ENCODE data around the gene ENPP6. TPM values are rescaled to one million over a fixed set of nuclear protein-coding genes. Genes with fewer than 3 reads are reported as not detected.

The ENPP6 gene
- polyA plus RNA-seq, 4 donors = 0.27 to 4.7 (median 0.34) TPM; not detected in 1

DNA sequence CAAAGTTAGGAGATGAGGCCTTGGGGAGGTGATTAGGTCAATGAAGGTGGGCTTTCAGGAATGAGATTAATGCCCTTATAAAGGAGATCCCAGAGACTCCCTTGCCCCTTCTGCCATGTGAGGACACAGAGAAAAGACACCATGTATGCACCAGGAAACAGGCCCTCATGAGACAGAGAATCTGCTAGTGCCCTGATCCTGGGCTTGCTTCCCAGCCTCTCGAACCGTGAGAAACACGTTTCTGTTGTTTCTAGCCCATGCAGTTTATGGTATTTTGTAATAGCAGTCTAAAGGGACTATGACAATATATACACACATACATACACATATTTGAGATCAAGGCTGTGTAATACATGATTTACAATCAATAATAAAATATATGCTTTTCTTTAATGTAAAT is 41.4 kb upstream of the ENPP6 start:
- H3K27ac ChIP-seq (ENCODE audit: low read depth in 1 of 3, low read length in 2 of 3) = no peak overlapping the region
- H3K4me3 ChIP-seq (ENCODE audit: low read depth in 1 of 3, low read length in 3 of 3) = no peak overlapping the region
- no peak for DNase-seq
- no peak for FAIRE-seq
- no peaks in the 10 kb centered on the region for H3K36me3 ChIP-seq (ENCODE audit: control insufficient read depth in 3 of 3, insufficient read depth in 2 of 3, low read depth in 1 of 3, low read length in 3 of 3)
- H3K4me1 ChIP-seq (ENCODE audit: control insufficient read depth in 3 of 3, insufficient read depth in 2 of 3, low read depth in 1 of 3, low read length in 2 of 3) = no peaks in the 10 kb centered on the region
- no peaks in the 10 kb centered on the region for H3K9me3 ChIP-seq (ENCODE audit: control insufficient read depth in 2 of 2, insufficient read depth in 1 of 2, low read depth in 1 of 2, low read length in 1 of 2)
- no peaks in the 10 kb centered on the region for H3K27me3 ChIP-seq (ENCODE audit: control insufficient read depth in 3 of 3, insufficient read depth in 3 of 3, low read length in 3 of 3)
- 82 to 93% (median 90%) methylated on average over 3 of the region's 3 CpGs for WGBS, 3 donors

DNA sequence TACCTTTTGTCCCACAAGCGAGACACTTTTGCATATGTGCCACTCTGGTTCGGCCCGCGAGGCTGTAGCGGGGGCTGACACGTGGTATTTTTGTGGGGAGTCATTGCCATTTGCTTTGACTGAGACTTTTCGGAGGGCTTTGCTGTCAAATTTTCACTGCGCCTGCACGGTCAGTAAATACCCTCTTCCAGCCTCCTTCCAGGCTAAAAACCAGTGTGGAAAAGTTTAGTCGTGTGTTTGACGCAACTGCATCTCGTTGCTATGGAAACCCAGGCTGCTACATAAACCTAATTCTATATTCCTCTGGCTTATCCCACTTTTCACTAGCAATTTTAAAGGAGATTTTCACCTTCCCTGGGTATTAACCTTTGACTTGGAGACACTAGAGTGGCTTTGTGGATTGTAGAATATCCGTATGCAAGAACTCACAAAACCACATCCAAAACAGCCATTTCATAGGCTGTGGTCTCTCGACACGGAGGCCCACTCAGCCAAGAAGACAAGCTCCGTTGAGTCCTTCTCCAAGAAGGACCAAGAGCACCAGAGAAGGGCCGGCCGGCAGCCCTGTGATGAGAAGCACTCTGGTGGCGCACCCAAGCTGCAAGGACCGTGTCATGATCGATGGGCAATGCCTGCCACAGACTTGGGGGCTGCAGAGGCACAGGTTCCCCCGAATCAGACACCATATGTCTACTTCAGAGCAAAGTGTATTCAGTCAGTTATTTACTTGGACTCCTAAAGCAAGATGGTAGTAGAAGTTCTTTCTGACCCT is 38.4 kb upstream of the ENPP6 start:
- H3K27ac ChIP-seq (ENCODE audit: low read depth in 1 of 3, low read length in 2 of 3) = no peak overlapping the region
- H3K9me3 ChIP-seq (ENCODE audit: control insufficient read depth in 2 of 2, insufficient read depth in 1 of 2, low read depth in 1 of 2, low read length in 1 of 2) = peaks cover 0 to 3% of the 10 kb centered on the region in 2 donors
- H3K4me1 ChIP-seq (ENCODE audit: control insufficient read depth in 3 of 3, insufficient read depth in 2 of 3, low read depth in 1 of 3, low read length in 2 of 3) = no peaks in the 10 kb centered on the region
- WGBS, 3 donors = 90 to 94% (median 91%) methylated on average over 22 of the region's 22 CpGs
- H3K27me3 ChIP-seq (ENCODE audit: control insufficient read depth in 3 of 3, insufficient read depth in 3 of 3, low read length in 3 of 3) = no peaks in the 10 kb centered on the region
- DNase-seq = no peak
- FAIRE-seq = no peak
- H3K36me3 ChIP-seq (ENCODE audit: control insufficient read depth in 3 of 3, insufficient read depth in 2 of 3, low read depth in 1 of 3, low read length in 3 of 3) = no peaks in the 10 kb centered on the region
- no peak overlapping the region for H3K4me3 ChIP-seq (ENCODE audit: low read depth in 1 of 3, low read length in 3 of 3)

DNA sequence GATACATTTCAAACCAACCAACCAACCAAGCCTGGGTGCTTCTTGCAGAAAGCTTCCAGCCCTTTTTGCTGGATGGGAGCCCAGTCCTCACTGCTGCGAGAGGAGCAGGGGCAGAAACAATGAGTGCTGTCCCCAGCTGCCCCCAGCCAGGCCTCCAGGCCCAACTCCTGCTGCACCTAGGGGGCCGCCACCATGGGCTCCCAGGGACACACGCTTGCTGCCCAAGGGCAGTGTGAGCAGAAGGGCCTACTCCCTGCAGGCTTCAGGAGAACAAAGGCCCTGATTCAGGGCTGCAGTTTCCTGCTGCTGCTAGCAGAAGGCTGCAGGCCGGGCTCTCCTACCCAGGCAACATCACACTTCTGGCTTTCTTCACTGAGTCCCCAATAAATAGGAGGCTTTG is 37.7 kb upstream of the ENPP6 start:
- Histone ChIP-seq H3K4me3 (ENCODE audit: low read depth in 1 of 3, low read length in 3 of 3) (no peak overlapping the region), H3K36me3 (ENCODE audit: control insufficient read depth in 3 of 3, insufficient read depth in 2 of 3, low read depth in 1 of 3, low read length in 3 of 3) (no peaks in the 10 kb centered on the region), H3K27me3 (ENCODE audit: control insufficient read depth in 3 of 3, insufficient read depth in 3 of 3, low read length in 3 of 3) (no peaks in the 10 kb centered on the region), H3K4me1 (ENCODE audit: control insufficient read depth in 3 of 3, insufficient read depth in 2 of 3, low read depth in 1 of 3, low read length in 2 of 3) (no peaks in the 10 kb centered on the region), H3K27ac (ENCODE audit: low read depth in 1 of 3, low read length in 2 of 3) (no peak overlapping the region), H3K9me3 (ENCODE audit: control insufficient read depth in 2 of 2, insufficient read depth in 1 of 2, low read depth in 1 of 2, low read length in 1 of 2) (peaks cover 0 to 3% of the 10 kb centered on the region in 2 donors)
- FAIRE-seq (no peak), DNase-seq (no peak)
- 72 to 73% (median 73%) methylated on average over 4 of the region's 4 CpGs for WGBS, 3 donors

DNA sequence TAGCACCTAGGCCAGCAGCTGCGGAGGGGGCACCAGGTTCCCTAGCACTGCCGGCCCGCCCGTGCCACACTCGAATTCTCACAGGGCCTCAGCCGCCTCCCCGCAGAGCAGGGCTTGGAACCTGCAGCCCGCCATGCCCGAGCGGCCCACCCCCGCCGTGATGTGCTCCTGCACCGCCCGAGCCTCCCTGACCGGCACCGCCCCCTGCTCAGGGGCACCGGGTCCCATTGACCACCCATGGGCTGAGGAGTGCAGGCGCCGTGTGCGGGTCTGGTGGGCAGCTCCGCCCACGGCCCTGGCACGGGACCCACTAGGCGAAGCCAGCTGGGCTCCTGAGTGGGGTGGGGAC is 35.4 kb upstream of the ENPP6 start:
- DNase-seq (no peak), FAIRE-seq (no peak)
- peaks cover 0 to 3% of the 10 kb centered on the region in 2 donors for H3K9me3 ChIP-seq (ENCODE audit: control insufficient read depth in 2 of 2, insufficient read depth in 1 of 2, low read depth in 1 of 2, low read length in 1 of 2)
- no peak overlapping the region for H3K27ac ChIP-seq (ENCODE audit: low read depth in 1 of 3, low read length in 2 of 3)
- H3K4me1 ChIP-seq (ENCODE audit: control insufficient read depth in 3 of 3, insufficient read depth in 2 of 3, low read depth in 1 of 3, low read length in 2 of 3) = no peaks in the 10 kb centered on the region
- no peaks in the 10 kb centered on the region for H3K36me3 ChIP-seq (ENCODE audit: control insufficient read depth in 3 of 3, insufficient read depth in 2 of 3, low read depth in 1 of 3, low read length in 3 of 3)
- 93 to 98% (median 98%) methylated on average over 23 to 24 of the region's 24 CpGs for WGBS, 3 donors
- H3K4me3 ChIP-seq (ENCODE audit: low read depth in 1 of 3, low read length in 3 of 3) = no peak overlapping the region
- H3K27me3 ChIP-seq (ENCODE audit: control insufficient read depth in 3 of 3, insufficient read depth in 3 of 3, low read length in 3 of 3) = peaks cover 0 to 2% (median 0%) of the 10 kb centered on the region in 3 donors

DNA sequence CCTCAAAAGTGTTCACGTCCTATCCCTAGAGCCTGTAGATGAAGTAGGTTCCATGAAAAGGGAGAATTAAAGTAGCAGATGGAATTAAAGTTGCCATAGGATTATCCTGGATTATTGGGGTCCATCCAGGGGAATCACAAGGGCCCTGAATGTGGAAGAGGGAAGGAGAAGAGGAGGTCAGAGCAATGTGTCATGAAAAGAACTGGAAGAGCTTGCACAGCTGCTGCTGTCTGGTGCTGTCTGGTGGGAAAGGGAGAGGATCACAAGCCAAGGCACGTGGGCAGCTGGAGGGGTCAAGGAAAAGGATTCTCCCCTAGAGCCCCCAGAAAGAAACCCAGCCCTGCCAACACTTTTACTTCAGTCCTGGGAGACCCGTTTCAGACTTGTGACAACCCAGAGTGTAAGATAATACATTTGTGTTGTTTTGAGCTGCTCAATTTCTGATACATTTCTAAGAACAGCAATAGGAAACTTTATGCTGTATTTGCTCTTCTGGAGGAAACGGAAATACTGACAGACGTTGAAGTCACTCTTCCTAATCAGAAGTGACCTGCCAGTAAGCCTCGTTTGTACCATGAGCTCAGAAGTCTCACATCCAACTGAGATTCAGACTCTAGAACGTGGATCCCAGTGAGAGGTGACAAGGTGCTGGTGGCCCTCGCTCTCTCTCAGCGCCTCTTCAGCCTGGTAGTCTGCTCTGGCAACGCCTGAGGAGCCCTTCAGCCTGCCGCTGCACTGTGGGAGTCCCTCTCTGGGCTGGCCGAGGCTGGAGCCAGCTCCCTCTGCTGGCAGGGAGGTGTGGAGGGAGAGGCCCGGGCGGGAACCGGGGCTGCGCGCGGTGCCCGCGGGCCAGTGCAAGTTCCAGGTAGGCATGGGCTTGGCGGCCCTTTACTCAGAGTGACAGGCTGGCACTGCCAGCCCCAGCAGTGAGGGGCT is 34.7 kb upstream of the ENPP6 start:
- H3K27me3 ChIP-seq (ENCODE audit: control insufficient read depth in 3 of 3, insufficient read depth in 3 of 3, low read length in 3 of 3) = peaks cover 0 to 2% (median 0%) of the 10 kb centered on the region in 3 donors
- peaks cover 0 to 3% of the 10 kb centered on the region in 2 donors for H3K9me3 ChIP-seq (ENCODE audit: control insufficient read depth in 2 of 2, insufficient read depth in 1 of 2, low read depth in 1 of 2, low read length in 1 of 2)
- no peaks in the 10 kb centered on the region for H3K36me3 ChIP-seq (ENCODE audit: control insufficient read depth in 3 of 3, insufficient read depth in 2 of 3, low read depth in 1 of 3, low read length in 3 of 3)
- H3K4me3 ChIP-seq (ENCODE audit: low read depth in 1 of 3, low read length in 3 of 3) = no peak overlapping the region
- H3K4me1 ChIP-seq (ENCODE audit: control insufficient read depth in 3 of 3, insufficient read depth in 2 of 3, low read depth in 1 of 3, low read length in 2 of 3) = no peaks in the 10 kb centered on the region
- H3K27ac ChIP-seq (ENCODE audit: low read depth in 1 of 3, low read length in 2 of 3) = no peak overlapping the region
- FAIRE-seq (no peak), DNase-seq (no peak)
- WGBS, 3 donors = 85 to 88% (median 87%) methylated on average over 21 of the region's 21 CpGs

DNA sequence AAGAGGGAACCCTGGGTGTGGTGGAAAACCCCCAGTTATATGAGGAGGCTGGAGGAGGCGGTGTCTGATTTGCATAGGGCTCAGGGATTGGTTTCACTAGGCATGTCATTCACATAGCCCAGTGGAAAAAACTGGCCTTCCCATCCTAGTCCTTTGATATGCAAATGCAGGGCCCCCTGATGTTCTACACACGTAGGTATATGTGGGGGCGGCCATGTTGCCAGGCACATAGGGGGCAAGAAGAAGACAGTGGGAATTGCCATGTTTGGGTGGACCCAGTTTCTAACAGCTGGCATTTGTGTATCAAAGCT is 34.0 kb upstream of the ENPP6 start:
- H3K4me1 ChIP-seq (ENCODE audit: control insufficient read depth in 3 of 3, insufficient read depth in 2 of 3, low read depth in 1 of 3, low read length in 2 of 3) = no peaks in the 10 kb centered on the region
- no peaks in the 10 kb centered on the region for H3K36me3 ChIP-seq (ENCODE audit: control insufficient read depth in 3 of 3, insufficient read depth in 2 of 3, low read depth in 1 of 3, low read length in 3 of 3)
- H3K9me3 ChIP-seq (ENCODE audit: control insufficient read depth in 2 of 2, insufficient read depth in 1 of 2, low read depth in 1 of 2, low read length in 1 of 2) = peaks cover 0 to 3% of the 10 kb centered on the region in 2 donors
- H3K4me3 ChIP-seq (ENCODE audit: low read depth in 1 of 3, low read length in 3 of 3) = no peak overlapping the region
- H3K27ac ChIP-seq (ENCODE audit: low read depth in 1 of 3, low read length in 2 of 3) = no peak overlapping the region
- WGBS, 3 donors = 74 to 77% (median 77%) methylated on average over 3 of the region's 3 CpGs
- no peak for FAIRE-seq
- no peak for DNase-seq
- H3K27me3 ChIP-seq (ENCODE audit: control insufficient read depth in 3 of 3, insufficient read depth in 3 of 3, low read length in 3 of 3) = peaks cover 0 to 2% (median 0%) of the 10 kb centered on the region in 3 donors

DNA sequence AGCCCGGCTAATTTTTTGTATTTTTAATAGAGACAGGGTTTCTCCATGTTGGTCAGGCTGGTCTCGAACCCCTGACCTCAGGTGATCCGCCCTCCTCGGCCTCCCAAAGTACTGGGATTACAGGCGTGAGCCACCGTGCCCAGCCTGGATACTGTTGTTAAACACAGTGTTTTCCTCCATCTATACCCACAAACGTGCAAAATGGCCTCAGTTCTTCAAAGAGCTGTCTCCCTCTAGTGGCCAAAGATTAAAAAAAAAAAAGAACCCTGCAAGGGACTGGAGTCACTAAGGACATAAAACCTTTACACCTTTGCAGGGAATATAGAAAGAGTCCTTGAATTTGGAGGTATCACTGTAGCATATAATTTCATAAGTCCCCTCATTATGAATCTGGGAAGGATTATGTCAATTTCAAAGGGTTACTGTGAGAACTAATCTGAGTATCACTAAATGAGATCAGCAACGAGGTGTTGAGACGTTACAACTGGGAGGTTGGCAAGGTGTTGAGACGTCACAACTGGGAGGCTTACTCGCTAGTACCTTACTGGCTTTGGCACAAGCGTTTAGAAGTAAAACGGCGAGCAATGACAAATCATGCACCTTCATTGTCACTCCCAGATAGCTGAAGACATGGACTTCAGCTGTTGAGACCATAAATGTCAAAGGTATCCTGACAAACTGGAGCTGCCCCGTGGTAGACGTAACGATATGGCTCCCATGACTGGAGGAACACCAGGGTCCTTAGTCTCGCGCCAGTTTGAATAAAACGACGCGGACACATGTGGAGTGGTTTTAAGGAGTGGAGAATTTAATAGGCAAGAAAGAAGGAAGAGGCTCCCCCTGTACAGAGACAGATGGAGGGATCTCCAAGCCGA is 33.4 kb upstream of the ENPP6 start:
- Histone ChIP-seq H3K4me3 (ENCODE audit: low read depth in 1 of 3, low read length in 3 of 3) (no peak overlapping the region), H3K4me1 (ENCODE audit: control insufficient read depth in 3 of 3, insufficient read depth in 2 of 3, low read depth in 1 of 3, low read length in 2 of 3) (no peaks in the 10 kb centered on the region), H3K27ac (ENCODE audit: low read depth in 1 of 3, low read length in 2 of 3) (no peak overlapping the region), H3K36me3 (ENCODE audit: control insufficient read depth in 3 of 3, insufficient read depth in 2 of 3, low read depth in 1 of 3, low read length in 3 of 3) (no peaks in the 10 kb centered on the region), H3K27me3 (ENCODE audit: control insufficient read depth in 3 of 3, insufficient read depth in 3 of 3, low read length in 3 of 3) (peaks cover 0 to 2% (median 0%) of the 10 kb centered on the region in 3 donors), H3K9me3 (ENCODE audit: control insufficient read depth in 2 of 2, insufficient read depth in 1 of 2, low read depth in 1 of 2, low read length in 1 of 2) (peaks cover 0 to 3% of the 10 kb centered on the region in 2 donors)
- WGBS, 3 donors = 65 to 72% (median 67%) methylated on average over 23 of the region's 23 CpGs
- DNase-seq = peak; percentile 64 to 77
- FAIRE-seq = no peak

DNA sequence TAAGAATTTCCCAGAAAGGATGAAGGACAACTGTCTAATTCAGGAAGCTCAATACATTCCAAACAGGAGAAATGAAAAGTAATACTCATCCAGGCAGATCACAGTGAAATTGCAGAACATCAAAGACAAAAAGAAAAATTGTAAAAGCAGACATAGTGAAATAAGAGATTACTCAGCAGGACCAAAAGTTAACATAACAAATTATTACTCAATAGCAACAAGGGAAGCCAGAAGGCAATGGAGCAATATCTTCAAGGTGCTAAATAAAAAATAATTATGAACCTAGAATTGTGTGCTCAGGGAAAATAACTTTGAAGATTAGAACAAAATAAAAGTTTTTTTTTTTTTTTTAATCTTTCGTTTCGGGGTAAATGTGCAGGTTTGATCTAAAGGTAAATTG is 30.5 kb upstream of the ENPP6 start:
- FAIRE-seq = no peak
- Histone ChIP-seq H3K36me3 (ENCODE audit: control insufficient read depth in 3 of 3, insufficient read depth in 2 of 3, low read depth in 1 of 3, low read length in 3 of 3) (no peaks in the 10 kb centered on the region), H3K4me3 (ENCODE audit: low read depth in 1 of 3, low read length in 3 of 3) (no peak overlapping the region), H3K4me1 (ENCODE audit: control insufficient read depth in 3 of 3, insufficient read depth in 2 of 3, low read depth in 1 of 3, low read length in 2 of 3) (no peaks in the 10 kb centered on the region), H3K9me3 (ENCODE audit: control insufficient read depth in 2 of 2, insufficient read depth in 1 of 2, low read depth in 1 of 2, low read length in 1 of 2) (no peaks in the 10 kb centered on the region), H3K27me3 (ENCODE audit: control insufficient read depth in 3 of 3, insufficient read depth in 3 of 3, low read length in 3 of 3) (peaks cover 0 to 2% (median 0%) of the 10 kb centered on the region in 3 donors), H3K27ac (ENCODE audit: low read depth in 1 of 3, low read length in 2 of 3) (no peak overlapping the region)
- DNase-seq = no peak
- WGBS, 3 donors = 90 to 95% (median 94%) methylated on average over 2 of the region's 2 CpGs
